Panc1 (cell line): ENCODE data around the gene PLGRKT.

Experiments used
- CTCF ChIP-seq: fragments of 450-650 bp; IDR thresholded peaks from 2 replicates; pipeline ENCODE4 v1.5.1; 2017; ENCODE audit warnings: mild to moderate bottlenecking
- POLR2AphosphoS5 ChIP-seq: IDR thresholded peaks from 2 replicates; pipeline ENCODE4 v1.6.1; 2012; ENCODE audit warnings: mild to moderate bottlenecking, low read depth, low read length, moderate library complexity
- REST ChIP-seq, 2 experiments: IDR thresholded peaks; 2 replicates each; pipeline ENCODE4 v1.6.1; 2011 to 2012; ENCODE audit warnings: low read depth in 2 of 2, control low read depth in 1 of 2, low read length in 1 of 2, mild to moderate bottlenecking in 1 of 2, moderate library complexity in 1 of 2; ENCODE audit not compliant: insufficient read depth in 1 of 2
- SIN3A ChIP-seq: IDR thresholded peaks from 2 replicates; pipeline ENCODE4 v1.6.1; 2012; ENCODE audit warnings: low read depth, mild to moderate bottlenecking, low read length, moderate library complexity, borderline replicate concordance; ENCODE audit not compliant: insufficient read depth
- TCF7L2 ChIP-seq: IDR thresholded peaks from 2 replicates; pipeline ENCODE4 v1.6.1; 2011; ENCODE audit warnings: mild to moderate bottlenecking, low read depth, low read length, inconsistent platforms

DNA sequence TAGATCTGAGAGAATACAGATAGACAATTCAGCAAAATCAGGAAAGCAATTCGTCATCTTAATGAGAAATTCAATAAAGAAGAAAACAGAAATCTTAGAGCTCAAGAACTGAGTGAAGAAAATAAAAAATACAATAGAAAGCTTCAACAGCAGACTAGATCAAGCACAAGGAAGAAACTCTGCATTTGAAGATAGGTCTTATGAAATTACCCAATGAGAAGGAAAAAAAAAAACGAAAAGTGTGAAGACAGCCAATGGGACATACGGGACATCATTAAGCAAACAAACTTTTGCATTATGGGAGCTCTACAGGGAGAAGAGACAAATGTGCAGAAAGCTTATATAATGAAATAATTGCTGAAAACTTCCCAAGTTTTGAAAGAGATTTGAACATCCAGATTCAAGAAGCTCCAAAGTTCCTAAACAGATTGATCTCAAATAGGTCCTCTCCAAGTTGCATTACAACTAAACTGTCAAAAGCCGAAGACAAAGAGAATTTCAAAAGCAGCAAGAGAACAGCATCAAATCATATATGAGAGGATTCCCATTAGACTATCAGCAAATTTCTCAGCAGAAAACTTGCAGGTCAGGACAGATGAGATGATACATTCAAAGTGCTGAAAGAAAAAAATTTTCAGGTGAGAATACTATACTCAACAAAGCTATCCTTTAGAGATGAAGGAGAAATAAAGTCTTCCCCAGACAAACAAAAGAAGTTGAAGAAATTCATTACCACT lies 122.4 kb downstream of the PLGRKT start:
- no peak for TF ChIP-seq CTCF
- TF ChIP-seq POLR2AphosphoS5 = no peak
- no peak for TF ChIP-seq REST (IDR thresholded peaks at IDR 0.05; ENCODE audit: insufficient read depth in 1 of 2, low read depth in 2 of 2, low read length in 1 of 2)
- TF ChIP-seq TCF7L2 = no peak
- no peak for TF ChIP-seq SIN3A
